Stimulated activated CD8-positive, alpha-beta memory T cell treated with anti-CD3 and anti-CD28 coated beads, Interleukin-7, amount 100 ng/mL, for 24 hours (primary cell): Measurements from ENCODE around the gene EMILIN2.
"Not testable (repeated sequence)": the region's sequence is repeated elsewhere in the genome, so short reads cannot be mapped to it uniquely, and the experiment has no call there.

Experiments used
- DNase-seq: peaks from one replicate; pipeline ENCODE4 v3.0.0-alpha.2; 2020; ENCODE audit warnings: low read depth

Gene EMILIN2

DNA sequence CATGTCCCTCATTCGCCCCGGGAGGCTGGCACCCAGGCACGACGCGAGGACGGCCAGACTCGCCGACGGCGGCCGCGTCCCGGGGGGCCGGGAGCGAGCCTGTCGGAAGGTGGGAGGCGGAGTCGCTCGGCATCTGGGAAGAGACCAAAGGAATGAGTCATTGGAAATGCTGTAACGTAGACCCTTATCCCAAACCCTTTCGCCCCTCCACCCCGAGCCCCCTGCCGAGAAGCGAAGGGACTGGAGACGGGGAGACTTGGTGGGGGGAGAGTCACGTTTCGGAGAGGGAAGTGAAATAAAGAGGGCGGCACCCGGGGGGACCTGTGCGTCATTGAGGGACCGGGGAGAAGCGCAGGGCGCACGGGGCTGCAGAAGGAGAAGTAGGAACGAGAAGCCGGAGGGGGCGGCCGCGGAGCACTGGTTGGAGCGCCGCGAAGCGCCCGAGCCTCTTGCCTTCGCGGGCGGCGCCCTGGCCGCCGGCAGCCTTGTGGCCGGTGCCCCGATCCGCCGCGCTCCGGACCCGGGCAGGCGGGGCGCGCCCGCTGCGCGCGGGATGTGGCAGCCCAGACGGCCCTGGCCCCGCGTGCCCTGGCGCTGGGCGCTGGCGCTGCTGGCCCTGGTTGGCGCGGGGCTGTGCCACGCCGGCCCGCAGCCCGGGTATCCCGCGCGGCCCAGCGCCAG is at the start of gene EMILIN2:
EMILIN2 (plus strand) TSS at position 371 of the 681 bp plus-strand sequence; CDS start at position 554, 183 bp downstream.
- DNase-seq: no peak

DNA sequence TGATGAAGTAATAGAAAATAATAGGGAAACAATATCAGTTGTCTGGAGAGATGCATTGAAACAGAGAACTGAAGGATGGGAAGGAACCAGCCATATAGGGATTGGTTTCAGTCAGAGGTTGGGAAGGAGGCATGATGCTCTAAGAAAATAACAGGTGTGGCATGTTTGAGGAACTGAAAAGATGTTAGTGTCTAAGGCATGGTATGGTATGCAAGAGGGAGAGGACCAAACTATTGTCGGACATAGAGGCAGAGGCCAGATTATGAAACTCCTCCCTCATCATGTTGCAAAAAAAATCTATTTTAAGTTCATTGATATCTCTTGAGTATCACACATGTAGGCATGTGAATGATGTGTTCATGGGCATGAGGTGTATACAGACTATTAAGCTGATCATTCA is 48.9 kb upstream of the EMILIN2 start:
- DNase-seq: no peak

DNA sequence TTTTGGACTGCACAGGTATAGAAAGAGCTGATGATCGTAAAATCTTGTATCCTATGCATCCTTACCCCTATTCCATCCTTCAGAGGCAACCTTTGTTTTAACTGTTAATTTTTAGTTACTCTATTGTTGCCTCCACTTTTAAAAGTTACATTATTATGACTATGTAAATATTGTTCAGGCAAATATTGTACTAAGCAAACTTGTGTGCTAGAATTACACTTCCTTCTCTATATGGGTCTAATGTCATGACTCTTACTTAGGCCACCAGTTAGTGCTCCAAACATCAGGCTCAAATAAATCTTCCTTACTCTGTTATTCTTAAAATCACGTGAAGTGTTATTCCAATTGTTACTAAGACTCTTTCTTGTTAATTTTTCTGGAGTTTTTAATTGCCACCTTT is 47.4 kb upstream of the EMILIN2 start:
- DNase-seq: no peak

DNA sequence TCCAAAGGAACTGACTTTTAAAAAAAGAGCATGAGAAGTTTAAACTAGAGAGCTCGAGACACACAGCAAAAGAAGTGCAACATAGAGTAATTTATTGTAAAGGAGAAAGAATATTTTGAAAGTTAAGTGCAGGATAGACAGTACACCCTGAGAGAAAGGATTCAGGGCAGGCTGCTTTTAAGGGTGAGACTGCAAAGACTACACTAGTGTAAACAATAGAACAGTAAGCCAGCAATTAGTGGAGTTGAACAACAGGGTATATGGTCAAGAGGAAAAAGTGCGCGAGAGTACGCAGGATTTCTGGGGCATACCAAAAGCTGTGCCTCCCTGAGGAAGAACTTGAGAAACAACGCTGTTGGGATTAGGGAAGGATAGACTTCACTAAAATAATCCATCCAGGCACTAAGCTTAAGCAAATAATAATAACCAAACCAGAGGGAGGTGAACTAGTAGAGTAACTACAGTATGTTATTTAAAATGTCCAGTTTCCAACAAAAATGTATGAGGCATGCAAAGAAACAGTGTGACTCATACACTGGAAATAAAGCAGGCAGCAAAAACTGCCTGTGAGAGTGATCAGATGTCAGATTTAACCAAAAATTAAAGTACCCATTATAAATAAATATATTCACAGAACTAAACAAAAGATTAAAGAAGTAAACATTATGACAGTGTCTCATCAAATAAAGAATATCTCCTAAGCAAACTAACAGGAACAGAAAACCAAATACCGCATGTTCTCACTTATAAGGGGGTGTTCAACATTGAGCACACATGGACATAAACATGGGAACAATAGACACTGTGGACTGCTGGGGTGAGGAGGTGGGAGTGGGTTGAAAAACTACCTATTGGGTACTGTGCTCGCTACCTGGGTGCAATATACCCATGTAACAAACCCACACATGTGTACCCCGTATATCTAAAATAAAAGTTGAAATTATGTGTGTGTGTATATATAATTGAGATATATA is 40.5 kb upstream of the EMILIN2 start:
- no peak for DNase-seq

DNA sequence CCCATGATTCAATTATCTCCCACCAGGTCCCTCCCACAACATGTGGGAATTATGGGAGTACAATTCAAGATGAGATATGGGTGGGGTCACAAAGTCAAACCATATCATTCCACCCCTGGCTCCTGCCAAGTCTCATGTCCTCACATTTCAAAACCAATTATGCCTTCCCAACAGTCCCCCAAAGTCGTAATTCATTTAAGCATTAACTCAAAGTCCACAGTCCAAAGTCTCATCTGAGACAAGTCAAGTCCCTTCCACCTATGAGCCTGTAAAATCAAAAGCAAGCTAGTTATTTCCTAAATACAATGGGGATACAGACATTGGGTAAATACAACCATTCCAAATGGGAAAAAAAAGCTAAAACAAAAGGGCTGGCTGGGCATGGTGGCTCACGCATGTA is 38.2 kb upstream of the EMILIN2 start:
- DNase-seq: not testable (repeated sequence)

DNA sequence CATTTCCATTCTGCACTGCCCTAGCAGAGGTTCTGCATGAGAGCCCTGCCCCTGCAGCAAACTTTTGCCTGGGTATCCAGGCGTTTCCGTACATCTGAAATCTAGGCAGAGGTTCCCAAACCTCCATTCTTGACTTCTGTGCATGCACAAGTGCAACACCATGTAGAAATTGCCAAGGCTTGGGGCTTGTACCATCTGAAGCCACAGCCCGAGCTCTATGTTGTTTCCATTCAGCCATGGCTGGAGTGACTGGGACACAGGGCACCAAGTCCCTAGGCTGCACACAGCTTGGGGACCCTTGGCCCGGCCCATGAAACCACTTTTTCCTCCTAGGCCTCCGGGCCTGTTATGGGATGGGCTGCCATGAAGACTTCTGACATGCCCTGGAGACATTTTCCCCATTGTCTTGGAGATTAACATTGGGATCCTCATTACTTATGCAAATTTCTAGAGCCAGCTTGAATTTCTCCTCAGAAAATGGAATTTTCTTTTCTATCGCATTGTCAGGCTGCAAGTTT is 37.1 kb upstream of the EMILIN2 start:
- not testable (repeated sequence) for DNase-seq

DNA sequence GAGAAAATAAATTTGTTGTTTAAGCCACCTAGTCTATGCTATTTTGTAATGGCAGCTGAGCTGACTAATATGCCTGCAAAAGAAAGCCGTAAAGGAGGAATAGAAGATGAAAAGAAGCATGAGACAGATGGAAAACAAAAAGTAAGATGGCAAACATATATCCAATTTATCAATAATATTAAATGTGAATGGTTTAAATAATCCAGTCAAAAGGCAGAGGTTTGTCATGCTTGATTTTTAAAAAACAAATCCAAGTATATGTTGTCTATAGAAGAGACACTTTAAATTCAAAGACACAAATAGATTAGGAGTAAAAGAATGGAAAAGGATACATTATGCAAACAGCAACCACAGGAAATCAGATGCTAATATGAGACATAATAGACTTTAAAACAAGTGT is 35.4 kb upstream of the EMILIN2 start:
- DNase-seq: no peak

DNA sequence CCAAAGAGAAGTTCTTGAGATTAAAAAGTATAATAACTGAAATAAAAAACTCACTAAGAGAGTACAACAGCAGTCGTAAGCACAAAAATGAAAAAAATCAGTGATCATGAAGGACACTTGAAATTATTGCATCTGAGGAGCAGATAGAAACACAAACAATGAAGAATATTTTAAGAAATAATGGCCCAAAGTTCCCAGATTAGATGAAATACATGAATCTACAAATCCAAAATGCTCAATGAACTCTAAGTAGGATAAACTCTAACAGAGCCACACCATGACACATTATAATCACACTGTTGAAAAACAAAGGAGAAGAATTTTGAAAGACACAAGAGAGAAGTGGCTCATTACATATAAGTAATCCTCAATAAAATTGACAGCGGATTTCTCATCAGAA is 31.9 kb upstream of the EMILIN2 start:
- DNase-seq: no peak

DNA sequence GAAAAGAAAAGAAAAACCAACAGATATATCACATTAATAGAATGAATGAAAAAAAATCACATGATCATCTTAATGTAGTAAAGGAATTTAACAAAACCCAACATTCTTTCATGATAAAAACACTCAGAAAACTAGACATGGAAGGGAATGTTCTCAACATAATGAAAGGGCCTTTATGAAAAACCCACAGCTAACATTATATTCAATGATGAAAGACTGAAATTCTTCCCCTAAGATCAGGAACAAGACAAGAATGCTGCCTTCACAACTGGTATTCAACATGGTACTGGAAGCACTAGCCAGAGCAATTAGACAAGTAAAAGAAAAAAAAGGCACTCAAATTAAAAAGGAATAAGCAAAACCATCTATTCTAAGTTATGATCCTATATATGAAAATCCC is 28.5 kb upstream of the EMILIN2 start:
- no peak for DNase-seq

DNA sequence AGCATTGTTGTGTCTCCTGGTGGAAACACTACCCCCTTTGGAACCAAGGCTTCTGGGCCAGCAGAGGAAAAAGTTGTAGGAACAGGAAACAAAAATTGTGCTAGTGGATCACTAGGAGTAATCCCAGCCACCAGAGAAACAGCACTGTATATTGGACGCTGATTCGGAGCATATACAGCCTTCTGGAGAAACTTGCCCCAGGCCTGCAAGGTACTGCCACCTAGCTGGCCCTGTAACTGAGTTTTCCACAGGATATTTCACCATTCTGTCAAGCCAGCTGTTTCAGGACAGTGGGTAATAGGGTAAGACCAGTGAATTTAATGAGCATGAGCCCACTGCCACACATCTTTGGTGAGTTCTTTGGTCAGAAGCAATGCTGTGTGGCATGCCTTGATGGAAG is 25.1 kb upstream of the EMILIN2 start:
- DNase-seq: no peak

DNA sequence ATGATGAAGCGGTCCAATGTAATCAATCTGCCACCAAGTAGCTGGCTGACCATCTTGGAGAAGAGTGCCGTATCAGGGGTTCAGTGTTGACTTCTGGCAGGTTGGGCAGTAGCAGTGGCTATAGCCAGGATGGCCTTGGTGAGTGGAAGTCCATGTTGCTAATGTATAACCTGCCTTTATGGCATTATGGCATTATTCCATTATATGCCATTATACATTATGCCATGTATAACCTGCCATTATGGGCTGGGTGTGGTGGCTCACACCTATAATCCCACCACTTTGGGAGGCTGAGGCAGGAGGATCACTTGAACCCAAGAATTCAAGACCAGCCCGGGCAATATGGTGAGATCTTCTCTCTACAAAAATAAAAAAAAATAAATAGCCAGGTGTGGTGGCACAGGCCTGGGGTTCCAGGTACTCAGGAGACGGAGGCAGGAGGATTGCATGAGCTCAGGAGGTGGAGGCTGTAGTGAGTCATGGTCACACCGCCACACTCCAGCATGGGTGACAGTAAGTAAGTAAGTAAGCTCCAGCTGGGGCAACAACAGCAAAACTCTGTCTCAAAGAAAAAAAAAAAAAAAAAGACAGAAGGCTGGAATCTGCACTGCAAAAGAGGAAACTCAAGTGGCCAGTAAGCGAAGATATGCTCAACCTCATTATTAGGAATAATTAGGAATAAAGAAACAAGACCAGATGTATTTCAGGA is 24.4 kb upstream of the EMILIN2 start:
- DNase-seq: no peak

DNA sequence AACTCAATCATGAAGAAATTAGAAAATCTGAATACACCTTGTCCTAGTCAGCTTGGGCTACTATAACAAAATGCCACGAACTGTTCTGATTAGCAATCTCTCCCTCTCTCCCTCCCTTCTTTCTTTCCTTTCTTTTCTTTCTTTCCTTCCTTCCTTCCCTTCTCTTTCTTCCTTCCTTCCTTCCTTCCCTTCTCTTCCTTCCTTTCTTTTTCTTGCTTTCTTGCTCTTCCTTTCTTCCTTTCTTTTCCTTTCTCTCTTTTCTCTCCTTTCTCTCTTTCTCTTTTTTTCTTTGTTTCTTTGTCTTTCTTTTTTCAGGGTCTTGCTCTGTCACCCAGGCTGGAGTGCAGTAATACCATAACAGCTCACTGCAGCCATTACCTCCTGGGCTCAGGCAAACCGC is 23.6 kb upstream of the EMILIN2 start:
- no peak for DNase-seq

DNA sequence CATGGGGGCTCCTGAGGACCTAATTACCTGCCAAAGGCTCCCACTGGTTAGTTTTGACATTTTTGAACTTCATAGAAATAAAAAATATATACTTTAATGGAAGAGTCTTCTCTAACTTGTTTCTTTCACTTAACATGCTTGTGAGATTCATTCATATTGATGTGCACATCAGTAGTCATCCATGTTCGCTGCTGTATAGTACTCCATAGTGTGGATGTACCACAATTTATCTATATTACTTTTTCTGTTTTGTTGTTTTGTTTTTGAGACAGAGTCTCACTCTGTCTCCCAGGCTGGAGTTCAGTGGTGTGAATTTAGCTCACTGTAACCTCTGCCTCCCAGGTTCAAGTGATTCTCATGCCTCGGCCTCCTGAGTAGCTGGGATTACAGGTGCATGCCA is 22.8 kb upstream of the EMILIN2 start:
- DNase-seq: no peak

DNA sequence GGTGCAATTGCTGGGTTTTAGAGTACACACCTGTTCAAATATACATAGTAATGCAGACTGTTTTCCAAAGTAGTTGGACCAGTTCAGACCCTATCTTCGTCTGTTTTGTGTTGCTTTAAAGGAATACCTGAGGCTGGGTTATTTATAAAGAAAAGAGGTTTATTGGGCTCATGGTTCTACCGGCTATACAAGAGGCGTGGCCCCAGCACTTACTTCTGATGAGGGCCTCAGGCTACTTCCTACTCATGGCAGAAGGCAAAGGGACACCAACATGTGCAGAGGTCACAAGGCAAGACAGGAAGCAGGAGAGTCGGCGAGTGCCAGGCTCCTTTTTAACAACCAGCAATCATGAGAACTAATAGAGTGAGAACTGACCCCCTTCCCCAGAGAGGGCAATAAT is 21.9 kb upstream of the EMILIN2 start:
- DNase-seq: no peak

DNA sequence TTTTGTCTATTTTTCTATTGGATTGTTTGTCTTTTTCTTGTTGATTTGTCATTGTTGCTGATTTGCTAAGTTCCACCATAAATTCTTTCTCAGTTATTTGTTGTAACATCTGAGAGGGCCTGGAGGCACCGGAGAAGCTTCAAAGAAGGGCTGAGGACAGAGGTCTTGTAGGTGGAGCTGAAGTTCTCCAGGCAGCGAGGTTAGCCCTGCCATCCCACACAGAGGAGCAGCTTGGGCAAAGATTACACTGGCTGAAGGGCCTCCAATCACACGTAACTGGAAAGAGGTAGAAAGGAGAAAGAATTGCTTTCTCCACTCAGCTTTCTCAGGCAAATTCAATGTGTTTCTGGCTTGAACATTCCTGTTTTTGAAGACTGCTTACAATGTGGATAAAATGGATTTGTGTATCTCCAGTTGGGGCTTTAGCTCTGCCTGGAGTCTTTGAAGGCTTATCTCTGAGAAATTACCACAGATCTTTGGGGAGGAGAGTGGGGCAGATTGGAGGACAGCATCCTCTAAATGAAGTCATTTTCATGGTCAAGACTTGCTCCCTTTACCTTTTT is 21.1 kb upstream of the EMILIN2 start:
- DNase-seq: no peak

DNA sequence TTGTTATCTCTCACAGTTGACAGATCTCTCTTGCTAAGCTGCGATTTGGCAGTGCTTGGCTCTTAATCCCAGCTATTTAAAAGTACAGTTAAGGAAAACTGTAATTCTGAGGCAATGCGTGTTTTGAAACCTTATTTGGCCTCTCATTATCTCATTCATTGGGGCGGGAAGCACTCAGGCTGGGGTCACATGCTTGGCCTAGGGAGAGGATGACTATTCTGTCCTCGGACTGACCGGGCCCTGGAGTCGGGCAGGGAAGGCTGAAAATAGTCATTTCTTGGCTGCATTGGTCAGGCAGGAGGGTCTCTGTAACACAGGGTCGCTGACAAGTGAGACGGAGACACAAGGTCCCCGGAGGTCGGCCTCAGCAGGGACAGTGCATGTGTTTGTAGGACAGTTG is 20.2 kb upstream of the EMILIN2 start:
- DNase-seq: no peak

DNA sequence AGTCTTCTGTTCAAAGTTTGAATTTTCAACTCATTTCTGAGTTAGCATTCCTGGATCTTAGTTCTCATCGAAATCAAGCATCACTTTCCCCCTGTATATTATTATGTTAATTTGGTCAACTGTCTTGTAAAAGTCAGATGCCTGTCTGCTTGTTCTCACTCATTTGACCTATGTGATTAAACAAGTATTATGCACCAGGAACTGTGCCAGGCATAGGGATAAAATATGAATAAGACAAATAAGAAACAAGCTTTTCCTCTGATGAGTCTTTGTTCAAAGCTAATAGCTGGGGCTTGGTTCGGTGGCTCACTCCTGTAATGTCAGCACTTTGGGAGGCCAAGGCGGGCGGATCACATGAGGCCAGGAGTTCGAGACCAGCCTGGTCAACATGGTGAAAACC is 19.7 kb upstream of the EMILIN2 start:
- no peak for DNase-seq

DNA sequence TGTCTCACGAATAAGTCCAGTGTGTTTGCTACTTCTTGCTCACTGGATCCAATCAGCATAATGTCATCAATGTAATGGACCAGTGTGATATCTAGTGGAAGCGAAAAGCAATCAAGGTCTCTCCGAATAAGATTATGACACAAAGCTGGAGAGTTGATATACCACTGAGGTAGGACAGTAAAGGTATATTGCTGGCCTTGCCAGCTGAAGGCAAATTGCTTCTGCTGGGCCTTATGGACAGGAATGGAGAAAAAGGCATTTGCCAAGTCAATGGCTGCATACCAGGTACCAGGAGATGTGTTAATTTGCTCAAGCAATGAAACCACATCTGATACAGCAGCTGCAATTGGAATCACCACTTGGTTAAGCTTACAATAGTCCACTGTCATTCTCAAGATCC is 10.7 kb upstream of the EMILIN2 start:
- not testable (repeated sequence) for DNase-seq

DNA sequence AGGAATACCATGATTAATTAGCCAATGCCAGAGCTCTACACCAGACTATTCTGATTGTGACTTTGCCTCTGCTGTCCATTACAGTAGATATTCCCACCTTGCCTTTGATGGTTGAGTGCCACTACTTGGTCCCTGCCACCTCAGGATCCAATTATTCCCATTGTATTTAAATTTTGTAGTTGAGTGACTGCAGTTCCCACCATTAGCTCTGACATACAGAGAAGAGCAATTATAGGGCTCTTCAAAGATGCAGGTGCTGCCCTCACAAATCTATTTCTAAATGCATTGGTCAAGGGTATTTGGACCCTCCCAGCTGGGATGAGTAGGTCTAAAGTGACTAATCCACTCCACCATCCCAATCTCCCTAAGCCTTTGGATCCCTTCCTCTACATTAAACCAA is 9.5 kb upstream of the EMILIN2 start:
- DNase-seq: not testable (repeated sequence)

DNA sequence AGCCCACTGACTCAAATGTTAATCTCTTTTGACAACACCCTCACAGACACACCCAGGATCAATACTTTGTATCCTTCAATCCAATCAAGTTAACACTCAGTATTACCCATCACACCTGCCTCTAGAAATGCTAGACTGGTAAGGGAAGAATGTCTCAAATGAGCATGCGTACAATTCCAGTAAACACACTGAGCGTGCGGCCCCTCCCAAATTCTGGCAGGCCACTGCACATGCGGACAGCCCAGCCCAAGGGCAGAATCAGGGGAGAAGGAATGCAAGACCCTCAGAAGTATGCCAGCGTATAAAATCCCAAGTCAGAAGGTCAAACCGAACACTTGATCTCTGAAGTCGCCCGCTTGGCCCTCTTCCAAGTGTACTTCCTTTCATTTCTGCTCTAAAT is 7.6 kb upstream of the EMILIN2 start:
- DNase-seq: no peak

DNA sequence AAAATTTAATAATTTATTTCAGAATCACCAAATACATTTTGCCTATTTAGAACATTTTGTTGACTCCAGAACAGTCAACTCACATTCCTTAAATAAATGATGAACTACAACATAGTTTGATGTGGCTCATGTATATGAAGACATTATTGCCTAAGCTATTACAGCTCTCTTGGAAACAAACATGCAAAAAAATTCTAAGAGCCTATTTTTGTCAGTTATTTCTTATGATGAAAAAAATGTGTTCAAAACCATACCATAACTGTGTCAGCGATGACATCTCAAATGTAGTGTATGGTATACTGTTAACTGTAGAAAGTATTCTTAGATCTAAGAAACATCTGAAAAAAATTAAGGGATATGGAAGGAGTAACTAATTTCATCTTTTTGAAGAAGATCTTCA is 6.3 kb upstream of the EMILIN2 start:
- no peak for DNase-seq

DNA sequence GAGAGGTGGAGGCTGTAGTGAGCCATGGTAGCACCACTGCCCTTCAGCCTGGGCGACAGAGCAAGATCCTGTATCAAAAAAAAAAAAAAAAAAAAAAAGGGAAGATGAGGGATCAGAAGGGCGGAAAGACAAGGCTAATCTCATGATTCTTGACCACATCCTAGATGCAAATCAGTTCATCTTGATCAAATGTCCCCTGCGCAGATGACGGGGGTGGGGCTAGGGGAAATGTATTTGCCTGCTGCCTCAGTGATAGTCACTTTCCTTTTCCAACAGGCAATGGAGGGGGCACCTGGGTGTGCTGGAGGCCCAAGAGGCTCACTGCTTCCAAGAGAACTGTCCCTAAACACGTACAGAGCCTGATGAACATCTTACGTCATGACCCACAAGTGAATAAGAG is 3.7 kb upstream of the EMILIN2 start:
- no peak for DNase-seq
